RKO (cell line): ENCODE measurements around the gene GOLGA8G.
"Not testable (repeated sequence)": the region's sequence is repeated elsewhere in the genome, so short reads cannot be mapped to it uniquely, and the experiment has no call there.

Source experiments
- DNase-seq: peaks from one replicate; pipeline ENCODE4 v3.0.0-alpha.2; 2016; ENCODE audit warnings: low spot score

Gene GOLGA8G

GRCh38 chr15:28532954-28533353 lies at the start of gene GOLGA8G:
Gene GOLGA8G, minus strand, starts transcription at chr15:28532971. Its CDS starts 62 bp downstream, at chr15:28532909.
- DNase-seq, result not testable (repeated sequence)

GRCh38 chr15:28573351-28573750 lies 40.6 kb upstream of the GOLGA8G start:
- not testable (repeated sequence) for DNase-seq

GRCh38 chr15:28553268-28553667 lies 20.5 kb upstream of the GOLGA8G start, which contains the start of gene GOLGA6L25:
Gene GOLGA6L25, plus strand, starts transcription at chr15:28553568. Its CDS starts 61 bp downstream, at chr15:28553629.
- not testable (repeated sequence) for DNase-seq

- DNase-seq, result not testable (repeated sequence)
Observed at GRCh38 chr15:28515208-28515607, 17.6 kb downstream of the GOLGA8G start.

GRCh38 chr15:28514128-28514527 lies 18.6 kb downstream of the GOLGA8G start:
- DNase-seq, result not testable (repeated sequence)

- DNase-seq, result not testable (repeated sequence)
Observed at GRCh38 chr15:28508217-28508889, 24.4 kb downstream of the GOLGA8G start.

- DNase-seq, result not testable (repeated sequence)
Observed at GRCh38 chr15:28481340-28481739, 51.4 kb downstream of the GOLGA8G start.
